ENCODE results near the gene CHI3L2.

DNA sequence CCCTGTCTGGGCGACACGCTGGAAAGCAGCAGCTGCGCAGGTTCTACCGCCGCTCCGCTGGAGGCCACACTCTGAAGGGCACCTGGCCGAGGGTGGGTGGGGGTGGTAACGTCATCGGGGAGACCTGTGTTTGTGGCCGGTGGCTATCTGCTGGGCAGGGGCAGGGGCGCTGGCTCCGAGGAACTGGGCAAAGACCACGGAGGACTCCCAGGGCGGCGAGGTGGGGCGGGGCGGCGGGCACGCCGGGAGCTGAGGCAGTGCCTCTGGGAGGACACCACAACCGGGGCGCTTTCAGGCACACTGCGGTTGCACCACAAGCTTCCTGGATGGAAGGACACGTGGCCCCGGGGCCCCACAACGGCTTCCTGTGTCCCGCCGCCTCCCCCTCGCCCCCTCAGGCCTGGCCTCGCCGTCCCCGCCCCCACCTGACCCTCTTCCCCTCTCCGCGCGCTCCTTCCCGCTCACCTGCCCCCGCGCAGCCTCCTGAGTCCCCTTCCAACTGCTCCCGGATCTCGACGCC is 23.8 kb upstream of the CHI3L2 start:
- TF ChIP-seq EP300 (IDR thresholded peaks at IDR 0.05; ENCODE audit: low read depth): no peak
- TF ChIP-seq, protein P1, sequence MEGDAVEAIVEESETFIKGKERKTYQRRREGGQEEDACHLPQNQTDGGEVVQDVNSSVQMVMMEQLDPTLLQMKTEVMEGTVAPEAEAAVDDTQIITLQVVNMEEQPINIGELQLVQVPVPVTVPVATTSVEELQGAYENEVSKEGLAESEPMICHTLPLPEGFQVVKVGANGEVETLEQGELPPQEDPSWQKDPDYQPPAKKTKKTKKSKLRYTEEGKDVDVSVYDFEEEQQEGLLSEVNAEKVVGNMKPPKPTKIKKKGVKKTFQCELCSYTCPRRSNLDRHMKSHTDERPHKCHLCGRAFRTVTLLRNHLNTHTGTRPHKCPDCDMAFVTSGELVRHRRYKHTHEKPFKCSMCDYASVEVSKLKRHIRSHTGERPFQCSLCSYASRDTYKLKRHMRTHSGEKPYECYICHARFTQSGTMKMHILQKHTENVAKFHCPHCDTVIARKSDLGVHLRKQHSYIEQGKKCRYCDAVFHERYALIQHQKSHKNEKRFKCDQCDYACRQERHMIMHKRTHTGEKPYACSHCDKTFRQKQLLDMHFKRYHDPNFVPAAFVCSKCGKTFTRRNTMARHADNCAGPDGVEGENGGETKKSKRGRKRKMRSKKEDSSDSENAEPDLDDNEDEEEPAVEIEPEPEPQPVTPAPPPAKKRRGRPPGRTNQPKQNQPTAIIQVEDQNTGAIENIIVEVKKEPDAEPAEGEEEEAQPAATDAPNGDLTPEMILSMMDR (IDR thresholded peaks at IDR 0.05): no peak
- peak; percentile 21 to 35 (median 34) for TF ChIP-seq POLR2AphosphoS5 (IDR thresholded peaks at IDR 0.05)
